HepG2 (cell line): ENCODE results near the gene HSPA1B. TPM values are rescaled to one million over a fixed set of nuclear protein-coding genes. Genes with fewer than 3 reads are reported as not detected.

Experiments used
- ELF4 ChIP-seq: sonication (generic); formaldehyde crosslinking; IDR thresholded peaks from 2 replicates; pipeline ENCODE4 v1.5.0; 2020; ENCODE audit warnings: missing genetic modification reagents, mild to moderate bottlenecking, moderate library complexity, borderline replicate concordance
- HNF4G ChIP-seq, 2 experiments: sonication (generic) in 1 of 2; formaldehyde crosslinking in 1 of 2; IDR thresholded peaks; 2 replicates each; pipeline versions ENCODE4 v1.4.0 to v1.6.1; 2011 to 2020; ENCODE audit warnings: borderline replicate concordance in 2 of 2, low read depth in 2 of 2, mild to moderate bottlenecking in 2 of 2, low read length in 1 of 2, missing genetic modification reagents in 1 of 2, moderate library complexity in 1 of 2
- IKZF4 ChIP-seq: sonication (generic); formaldehyde crosslinking; IDR thresholded peaks from 2 replicates; pipeline ENCODE4 v1.5.1; 2020; ENCODE audit warnings: borderline replicate concordance, mild to moderate bottlenecking, low read depth, missing genetic modification reagents; ENCODE audit errors: not compliant biosample characterization
- KDM4B ChIP-seq: sonication (generic); formaldehyde crosslinking; IDR thresholded peaks from 2 replicates; pipeline ENCODE4 v1.4.0; 2020; ENCODE audit warnings: missing genetic modification reagents
- NBN ChIP-seq: fragments of 450-650 bp; conservative IDR thresholded peaks from 2 replicates; pipeline ENCODE4 v1.6.1; 2017
- NFKBIZ ChIP-seq: IDR thresholded peaks from 2 replicates; pipeline ENCODE4 v1.6.1; 2018; ENCODE audit warnings: missing genetic modification reagents, missing compliant biosample characterization
- PAF1 ChIP-seq: IDR thresholded peaks from 2 replicates; pipeline ENCODE4 v1.6.1; 2016; ENCODE audit warnings: missing genetic modification reagents, missing compliant biosample characterization
- POLR2A ChIP-seq, 2 experiments: IDR thresholded peaks; 2 replicates each; pipeline ENCODE4 v1.6.1; 2011; ENCODE audit warnings: low read depth in 2 of 2, low read length in 2 of 2, mild to moderate bottlenecking in 1 of 2, moderate library complexity in 1 of 2; ENCODE audit not compliant: insufficient read depth in 1 of 2
- PRDM10 ChIP-seq: sonication (generic); formaldehyde crosslinking; IDR thresholded peaks from 2 replicates; pipeline ENCODE4 v1.4.0; 2020; ENCODE audit warnings: low read depth, missing genetic modification reagents
- RERE ChIP-seq: IDR thresholded peaks from 2 replicates; pipeline ENCODE4 v1.6.1; 2016; ENCODE audit warnings: low read depth, missing genetic modification reagents, missing compliant biosample characterization
- RORA ChIP-seq: sonication (generic); formaldehyde crosslinking; IDR thresholded peaks from 2 replicates; pipeline ENCODE4 v1.5.0; 2020; ENCODE audit warnings: mild to moderate bottlenecking, missing genetic modification reagents, moderate library complexity
- SAFB2 ChIP-seq: sonication (generic); formaldehyde crosslinking; IDR thresholded peaks from 2 replicates; pipeline ENCODE4 v1.5.1; 2020; ENCODE audit warnings: missing genetic modification reagents, low read depth, mild to moderate bottlenecking, borderline replicate concordance
- SRSF4 ChIP-seq: fragments of 200-400 bp; formaldehyde crosslinking; IDR thresholded peaks from one replicate; pipeline ENCODE4 v1.6.1; 2018; ENCODE audit warnings: mild to moderate bottlenecking, low read depth, low read length, moderate library complexity; ENCODE audit not compliant: poor library complexity, severe bottlenecking
- TBP ChIP-seq: sonication (generic); formaldehyde crosslinking; IDR thresholded peaks from 2 replicates; pipeline ENCODE4 v1.5.0; 2020; ENCODE audit warnings: missing genetic modification reagents
- ZBTB14 ChIP-seq: sonication (generic); formaldehyde crosslinking; IDR thresholded peaks from 2 replicates; pipeline ENCODE4 v1.4.0; 2020; ENCODE audit warnings: missing genetic modification reagents
- ZNF546 ChIP-seq: sonication (generic); formaldehyde crosslinking; conservative IDR thresholded peaks from 2 replicates; pipeline ENCODE4 v1.8.1; 2023; ENCODE audit warnings: mild to moderate bottlenecking, missing genetic modification reagents
- ZNF768 ChIP-seq: sonication (generic); formaldehyde crosslinking; IDR thresholded peaks from 2 replicates; pipeline ENCODE4 v1.4.0; 2020; ENCODE audit warnings: missing genetic modification reagents
- ZNF782 ChIP-seq: sonication (generic); formaldehyde crosslinking; IDR thresholded peaks from 2 replicates; pipeline ENCODE4 v1.4.0; 2020; ENCODE audit warnings: missing genetic modification reagents, mild to moderate bottlenecking, borderline replicate concordance
- polyA plus RNA-seq, 8 experiments: library from polyadenylated mRNA; depleted of rRNA in 3 of 8; stranded (reverse) in 7 of 8; unstranded in 1 of 8; fragments of >200 nt; fragmentation: Illumina TruSeq in 4 of 8; extraction: Trizol in 4 of 8; gene quantifications; 2 replicates each; pipeline versions ENCODE4 v1.2.1 to v1.2.3, GENCODE V29; 2011 to 2016; ENCODE audit warnings: low read depth in 4 of 8, missing spikeins in 1 of 8, mixed read lengths in 1 of 8; ENCODE audit not compliant: insufficient read depth in 1 of 8
- total RNA-seq, 5 experiments: library from RNA; depleted of rRNA; stranded (reverse); fragments of >200 nt; fragmentation: Illumina TruSeq; extraction: Trizol; gene quantifications; 2 replicates each; pipeline ENCODE4 v1.2.3, GENCODE V29; 2016; ENCODE audit warnings: low read depth in 1 of 5

The HSPA1B gene
- total and polyA plus RNA-seq, 2 of the 13 experiments (the other 11 are each of a cell fraction or from before 2014, with no cell fraction given) = 26.0 to 186 TPM

GRCh38 chr6:31806470-31807272 lies 20.9 kb upstream of the HSPA1B start, which contains the start of gene LSM2 (continued):
- TF ChIP-seq ZBTB14 (CRISPR knock-in tag) (peak; percentile 93), KDM4B (CRISPR knock-in tag) (peak; percentile 47), PRDM10 (CRISPR knock-in tag) (peak; percentile 89), RERE (CRISPR knock-in tag) (peak; percentile 17; the same call in 1 of the 2 replicates), POLR2A (IDR thresholded peaks at IDR 0.05; ENCODE audit: insufficient read depth in 1 of 2, low read depth in 2 of 2, low read length in 2 of 2) (peak; percentile 75 to 89), TBP (CRISPR knock-in tag) (no peak), HNF4G (IDR thresholded peaks at IDR 0.05; ENCODE audit: borderline replicate concordance, low read depth, low read length) (peak; percentile 94), HNF4G (CRISPR knock-in tag; IDR thresholded peaks at IDR 0.05; ENCODE audit: borderline replicate concordance, low read depth) (peak; percentile 91; the same call in 1 of the 2 replicates), ZNF768 (CRISPR knock-in tag) (peak; percentile 81), NBN (no peak), ZNF782 (CRISPR knock-in tag) (peak; percentile 95), RORA (CRISPR knock-in tag) (no peak), IKZF4 (peak; percentile 97), SRSF4 (no peak), ZNF546 (CRISPR knock-in tag) (peak; percentile 89; the same call in 1 of the 2 replicates), NFKBIZ (CRISPR knock-in tag) (peak; percentile 45; the same call in 1 of the 2 replicates), ELF4 (CRISPR knock-in tag) (no peak), PAF1 (CRISPR knock-in tag) (no peak), SAFB2 (CRISPR knock-in tag) (peak; percentile 74; the same call in 1 of the 2 replicates)
